Stomach (tissue), 9 donors: ENCODE results near the gene RBM41. TPM values are rescaled to one million over a fixed set of nuclear protein-coding genes. Genes with fewer than 3 reads are reported as not detected.

Experiments used
- DNase-seq, 2 donors: peaks; one replicate each; pipeline versions ENCODE4 v3.0.0 to v3.0.0-alpha.2; 2013 to 2019
- H3K27ac ChIP-seq, 5 donors: fragments of 200-600 bp in 4 of 5; sonication (generic) in 4 of 5; one replicate each; pipeline ENCODE4 v1.5.1; 2013 to 2019; ENCODE audit warnings: mild to moderate bottlenecking in 1 of 5, moderate library complexity in 1 of 5
- H3K27me3 ChIP-seq, 3 donors: fragments of 200-600 bp; sonication (generic); one replicate each; pipeline ENCODE4 v1.5.1; 2017 to 2019; ENCODE audit warnings: mixed run types in 1 of 3
- H3K36me3 ChIP-seq, 4 donors: fragments of 200-600 bp; sonication (generic); 1 replicate in 3 of 4; 2 replicates in 1 of 4; pipeline ENCODE4 v1.5.1; 2016 to 2019
- H3K4me1 ChIP-seq, 4 donors: fragments of 200-600 bp; sonication (generic); one replicate each; pipeline ENCODE4 v1.5.1; 2016 to 2019
- H3K4me3 ChIP-seq, 4 donors: fragments of 200-600 bp; sonication (generic) in 3 of 4; one replicate each; pipeline ENCODE4 v1.5.1; 2016 to 2019; ENCODE audit warnings: mild to moderate bottlenecking in 1 of 4
- H3K9me3 ChIP-seq, 4 donors: fragments of 200-600 bp; sonication (generic); one replicate each; pipeline ENCODE4 v1.5.1; 2016 to 2019
- EP300 ChIP-seq: sonication (generic); formaldehyde crosslinking; IDR thresholded peaks from one replicate; pipeline ENCODE4 v1.6.1; 2017; ENCODE audit warnings: antibody characterized with exemption
- POLR2A ChIP-seq, 4 donors: fragments of 450-650 bp; IDR thresholded peaks; one replicate each; pipeline ENCODE4 v1.6.1; 2016; ENCODE audit warnings: antibody characterized with exemption in 4 of 4, control low read depth in 2 of 4, mild to moderate bottlenecking in 1 of 4, moderate library complexity in 1 of 4
- POLR2AphosphoS5 ChIP-seq, 3 donors: sonication (generic); formaldehyde crosslinking; IDR thresholded peaks; one replicate each; pipeline ENCODE4 v1.6.1; 2016; ENCODE audit warnings: antibody characterized with exemption in 3 of 3
- WGBS, 5 donors: extraction: QIAGEN DNeasy Blood & Tissue Kit in 3 of 5; methylation state at CpG; one replicate each; pipeline versions ENCODE4 v1.1.5 to v1.1.7; 2013 to 2018; 5-methylcytosine and 5-hydroxymethylcytosine counted together
- intact Hi-C: fragments of 100-400 bp; cut with DNase I; formaldehyde crosslinking; loops from one replicate; pipeline ENCODE4 v1.15.1; 2023; ENCODE audit warnings: low total_unique reads
- polyA plus RNA-seq, 3 donors: library from polyadenylated mRNA; stranded (reverse); fragments of 200-250 nt; gene quantifications; one replicate each; pipeline ENCODE4 v1.2.3, GENCODE V29; 2013
- total RNA-seq, 5 donors: library from RNA; depleted of rRNA; stranded (reverse); fragments of >200 nt; gene quantifications; one replicate each; pipeline versions ENCODE4 v1.1.0 to v1.2.3, GENCODE V29; 2014 to 2016
- TF ChIP-seq, protein P1 (sequence below), 7 experiments: fragments of 450-650 bp in 4 of 7; fragments of 200-600 bp in 3 of 7; sonication (generic) in 3 of 7; IDR thresholded peaks; one replicate each; pipeline ENCODE4 v1.5.1; 2016 to 2019; ENCODE audit warnings: antibody characterized with exemption in 7 of 7, control low read depth in 2 of 7, mild to moderate bottlenecking in 1 of 7
- donor health status: healthy with polysubstance abuse.
- donor health status: Bipolar disorder and iron deficiency.
- donor health status: healthy.

RBM41 gene
- total and polyA plus RNA-seq, 8 donors = 3.3 to 77.6 (median 10.6) TPM

GRCh38 chrX:107050195-107050709 lies 68.4 kb downstream of the RBM41 start:
- 49 to 63% (median 60%) methylated on average over 5 to 6 of the region's 6 CpGs for WGBS, 5 donors
- intact Hi-C loops = no loop called here
- no peak overlapping the region for H3K4me3 ChIP-seq
- no peak overlapping the region for H3K27ac ChIP-seq
- DNase-seq = no peak
- H3K9me3 ChIP-seq = peaks cover 0 to 16% (median 7%) of the 10 kb centered on the region in 4 donors
- no peak for TF ChIP-seq POLR2AphosphoS5 (IDR thresholded peaks at IDR 0.05)
- peaks cover 0 to 7% (median 0%) of the 10 kb centered on the region in 3 donors for H3K27me3 ChIP-seq
- H3K36me3 ChIP-seq = no peaks in the 10 kb centered on the region
- no peaks in the 10 kb centered on the region for H3K4me1 ChIP-seq

- DNase-seq = no peak
- intact Hi-C loops = no loop called here
- WGBS, 5 donors = 39 to 73% (median 45%) methylated on average over 1 of the region's 1 CpG
- Histone ChIP-seq H3K27ac (no peak overlapping the region), H3K9me3 (peaks cover 0 to 15% (median 6%) of the 10 kb centered on the region in 4 donors), H3K36me3 (no peaks in the 10 kb centered on the region), H3K4me3 (no peak overlapping the region), H3K4me1 (no peaks in the 10 kb centered on the region), H3K27me3 (peaks cover 0 to 7% (median 0%) of the 10 kb centered on the region in 3 donors)
- no peak for TF ChIP-seq POLR2AphosphoS5 (IDR thresholded peaks at IDR 0.05)
- no peak for TF ChIP-seq EP300
- TF ChIP-seq, protein P1, sequence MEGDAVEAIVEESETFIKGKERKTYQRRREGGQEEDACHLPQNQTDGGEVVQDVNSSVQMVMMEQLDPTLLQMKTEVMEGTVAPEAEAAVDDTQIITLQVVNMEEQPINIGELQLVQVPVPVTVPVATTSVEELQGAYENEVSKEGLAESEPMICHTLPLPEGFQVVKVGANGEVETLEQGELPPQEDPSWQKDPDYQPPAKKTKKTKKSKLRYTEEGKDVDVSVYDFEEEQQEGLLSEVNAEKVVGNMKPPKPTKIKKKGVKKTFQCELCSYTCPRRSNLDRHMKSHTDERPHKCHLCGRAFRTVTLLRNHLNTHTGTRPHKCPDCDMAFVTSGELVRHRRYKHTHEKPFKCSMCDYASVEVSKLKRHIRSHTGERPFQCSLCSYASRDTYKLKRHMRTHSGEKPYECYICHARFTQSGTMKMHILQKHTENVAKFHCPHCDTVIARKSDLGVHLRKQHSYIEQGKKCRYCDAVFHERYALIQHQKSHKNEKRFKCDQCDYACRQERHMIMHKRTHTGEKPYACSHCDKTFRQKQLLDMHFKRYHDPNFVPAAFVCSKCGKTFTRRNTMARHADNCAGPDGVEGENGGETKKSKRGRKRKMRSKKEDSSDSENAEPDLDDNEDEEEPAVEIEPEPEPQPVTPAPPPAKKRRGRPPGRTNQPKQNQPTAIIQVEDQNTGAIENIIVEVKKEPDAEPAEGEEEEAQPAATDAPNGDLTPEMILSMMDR (IDR thresholded peaks at IDR 0.05) = no peak
- TF ChIP-seq POLR2A (IDR thresholded peaks at IDR 0.05) = no peak
Measured at GRCh38 chrX:107047622-107048021, 71.0 kb downstream of the RBM41 start.

DNA sequence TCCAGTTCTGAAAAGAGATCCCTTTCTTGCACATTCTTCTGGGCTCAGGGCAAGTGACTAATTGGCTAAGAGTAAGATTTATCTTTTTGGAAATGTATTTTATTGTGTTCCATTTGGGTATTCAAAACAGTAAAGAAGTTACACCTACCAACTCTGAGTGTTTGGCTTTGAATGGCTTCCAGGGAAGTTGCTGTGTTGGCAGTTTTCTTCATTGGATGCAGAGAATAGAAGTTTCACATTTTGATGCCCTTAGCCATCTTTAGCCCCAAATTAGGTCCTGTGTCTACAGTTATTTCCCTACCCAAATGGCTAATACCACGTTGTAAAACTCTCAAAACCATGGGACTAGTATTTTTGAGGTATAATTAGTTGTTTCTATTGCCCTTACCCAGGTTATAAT lies 88.9 kb downstream of the RBM41 start:
- Histone ChIP-seq H3K4me3 (no peak overlapping the region), H3K36me3 (no peaks in the 10 kb centered on the region), H3K27ac (no peak overlapping the region), H3K9me3 (no peaks in the 10 kb centered on the region), H3K27me3 (no peaks in the 10 kb centered on the region), H3K4me1 (no peaks in the 10 kb centered on the region)
- WGBS, 5 donors = 28 to 79% (median 55%) methylated on average over 1 of the region's 1 CpG
- no peak for DNase-seq
- intact Hi-C loops = no loop called here
- TF ChIP-seq POLR2AphosphoS5 (IDR thresholded peaks at IDR 0.05) (no peak), POLR2A (IDR thresholded peaks at IDR 0.05) (no peak), EP300 (no peak)
- TF ChIP-seq, protein P1 (IDR thresholded peaks at IDR 0.05) = no peak

DNA sequence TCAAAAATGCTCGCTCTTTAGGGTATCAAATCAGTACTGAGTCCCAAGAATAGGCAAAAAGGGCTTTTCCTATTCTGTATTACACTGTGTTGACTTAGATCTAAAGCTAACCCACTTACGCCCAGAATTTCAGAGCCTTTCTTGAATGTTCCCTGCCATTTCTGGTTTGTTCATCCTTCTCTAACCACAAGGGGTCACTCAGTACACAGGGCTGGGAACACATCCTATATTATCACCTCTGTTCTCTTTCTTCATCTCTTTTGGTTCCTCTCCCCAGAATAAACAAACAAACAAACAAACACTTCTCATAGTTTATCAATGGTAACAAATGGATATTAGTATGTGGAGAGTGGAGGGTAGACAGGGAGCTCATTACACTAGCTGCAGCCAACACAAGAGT lies 93.1 kb downstream of the RBM41 start:
- no peak overlapping the region for H3K4me3 ChIP-seq
- TF ChIP-seq, protein P1 (IDR thresholded peaks at IDR 0.05) = peak in 2 of 7 experiments; percentile 12 to 33
- no peak for TF ChIP-seq POLR2A (IDR thresholded peaks at IDR 0.05)
- TF ChIP-seq EP300 = no peak
- intact Hi-C loops = no loop called here
- peak in 1 of 2 donors; percentile 46 for DNase-seq
- WGBS, 5 donors = 20 to 33% (median 22%) methylated on average over 2 of the region's 2 CpGs
- H3K36me3 ChIP-seq = no peaks in the 10 kb centered on the region
- no peaks in the 10 kb centered on the region for H3K4me1 ChIP-seq
- no peaks in the 10 kb centered on the region for H3K27me3 ChIP-seq
- H3K27ac ChIP-seq = no peak overlapping the region
- H3K9me3 ChIP-seq = no peaks in the 10 kb centered on the region

DNA sequence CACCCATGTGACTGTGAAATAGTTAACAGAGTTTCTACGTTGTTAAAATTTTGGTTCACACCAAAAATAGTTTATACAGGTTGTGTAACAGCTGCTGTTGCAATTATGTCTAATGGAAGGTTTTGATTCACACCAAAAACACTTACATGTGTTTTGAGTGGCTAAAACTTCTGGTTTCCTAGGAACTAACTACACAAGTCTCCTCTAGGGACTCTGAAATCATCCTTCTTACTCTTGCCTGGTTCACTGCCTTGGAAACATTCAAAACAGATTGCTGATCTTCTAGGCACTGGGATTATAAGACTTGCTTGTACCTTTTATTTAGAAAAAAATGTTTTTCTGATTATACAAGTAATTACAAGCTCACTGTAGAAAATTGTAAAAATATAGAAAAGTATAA lies 103.7 kb downstream of the RBM41 start:
- peaks cover 0 to 3% (median 0%) of the 10 kb centered on the region in 3 donors for H3K27me3 ChIP-seq
- H3K9me3 ChIP-seq = no peaks in the 10 kb centered on the region
- no peaks in the 10 kb centered on the region for H3K36me3 ChIP-seq
- WGBS, 5 donors = 22 to 54% (median 36%) methylated on average over 1 of the region's 1 CpG
- no peak overlapping the region for H3K27ac ChIP-seq
- H3K4me3 ChIP-seq = no peak overlapping the region
- intact Hi-C loops = no loop called here
- DNase-seq = peak in 1 of 2 donors; percentile 10
- H3K4me1 ChIP-seq = no peaks in the 10 kb centered on the region
- TF ChIP-seq, protein P1 (IDR thresholded peaks at IDR 0.05) = no peak
- no peak for TF ChIP-seq POLR2A (IDR thresholded peaks at IDR 0.05)
- TF ChIP-seq POLR2AphosphoS5 (IDR thresholded peaks at IDR 0.05) = no peak
- no peak for TF ChIP-seq EP300
